GM13977 (cell line): ENCODE measurements around the gene PLVAP.
A peak's percentile ranks its signal among the peaks of the same experiment; 100 is the strongest.

Experiments used
- DNase-seq: peaks from one replicate; pipeline ENCODE4 v3.0.0; 2012; ENCODE audit warnings: low spot score
- CTCF ChIP-seq: IDR thresholded peaks from 2 replicates; pipeline ENCODE4 v1.5.1; 2012; ENCODE audit warnings: mild to moderate bottlenecking, control low read depth; ENCODE audit not compliant: insufficient read depth; ENCODE audit errors: extremely low read depth, missing control alignments
- in situ Hi-C: fragments of 300-500 bp; cut with MboI; formaldehyde crosslinking; loops from one replicate; pipeline ENCODE4 v1.12.0; 2022; ENCODE audit warnings: low sequenced_read_pairs, low pct_unique_long_range_greater_than_20kb, mixed read lengths, inconsistent platforms; ENCODE audit not compliant: unreplicated experiment

The PLVAP gene

GRCh38 chr19:17303167-17303939 lies 73.8 kb downstream of the PLVAP start, which contains the start of gene ABHD8:
ABHD8 (minus strand) TSS chr19:17303425; CDS start chr19:17301616, 1,809 bp downstream.
- peak; percentile 97 for DNase-seq
- TF ChIP-seq CTCF = peak; percentile 28
- in situ Hi-C loops = no loop called here

- no peak for TF ChIP-seq CTCF
- DNase-seq = no peak
- in situ Hi-C loops = no loop called here
These were observed 74.6 kb downstream of the PLVAP start for GRCh38 chr19:17302391-17303166.
